Left lung (tissue), 10 donors: ENCODE measurements around the gene HDAC6. TPM values are rescaled to one million over a fixed set of nuclear protein-coding genes. Genes with fewer than 3 reads are reported as not detected.

Source experiments
- ATAC-seq: fragments of 200-7000 bp; cut with Tn5 transposase; one replicate; pipeline ENCODE4 v1.9.1; 2020; ENCODE audit warnings: moderate library complexity
- DNase-seq, 4 donors: peaks; one replicate each; pipeline ENCODE4 v3.0.0-alpha.2; 2013 to 2020
- H3K27ac ChIP-seq, 2 donors: fragments of 200-600 bp; sonication (generic) in 1 of 2; one replicate each; pipeline versions ENCODE4 v1.5.0 to v1.8.0; 2020 to 2021
- H3K27me3 ChIP-seq, 2 donors: fragments of 200-600 bp; sonication (generic) in 1 of 2; one replicate each; pipeline versions ENCODE4 v1.5.0 to v1.8.0; 2020 to 2021
- H3K36me3 ChIP-seq, 2 donors: fragments of 200-600 bp; sonication (generic) in 1 of 2; one replicate each; pipeline versions ENCODE4 v1.5.0 to v1.8.0; 2020 to 2021
- H3K4me1 ChIP-seq, 2 donors: fragments of 200-600 bp; one replicate each; pipeline ENCODE4 v1.8.0; 2021
- H3K4me3 ChIP-seq, 2 donors: fragments of 200-600 bp; sonication (generic) in 1 of 2; one replicate each; pipeline versions ENCODE4 v1.5.0 to v1.8.0; 2020 to 2021; ENCODE audit warnings: mild to moderate bottlenecking in 1 of 2
- H3K9me3 ChIP-seq, 2 donors: fragments of 200-600 bp; sonication (generic) in 1 of 2; one replicate each; pipeline versions ENCODE4 v1.5.0 to v1.8.0; 2020 to 2021
- CTCF ChIP-seq, 2 donors: fragments of 200-600 bp; sonication (generic) in 1 of 2; IDR thresholded peaks; one replicate each; pipeline versions ENCODE4 v1.5.0 to v1.8.0; 2021; ENCODE audit warnings: antibody characterized with exemption in 2 of 2
- intact Hi-C, 2 donors: fragments of 100-400 bp; cut with DNase I; formaldehyde crosslinking; loops; one replicate each; pipeline versions ENCODE4 v1.11.2 to v1.14.2; 2022
- polyA plus RNA-seq, 6 donors: library from polyadenylated mRNA; unstranded; fragments of 120-200 nt; gene quantifications; one replicate each; pipeline ENCODE4 v1.2.1, GENCODE V29; 2013; ENCODE audit not compliant: insufficient read length in 6 of 6
- total RNA-seq, 2 donors: library from RNA; stranded (reverse); fragmentation: NEBNext Ultra II Directional; extraction: Animal tissue kit (Norgen Biotek cat#: 25700); gene quantifications; one replicate each; pipeline ENCODE4 v1.2.1, GENCODE V29; 2021
- donor health status: DM: no; HTN: yes; CAD: no.
- donor health status: DM: no; HTN: no; CAD: no.

The HDAC6 gene
- total and polyA plus RNA-seq, 8 donors, result 76.7 to 199 (median 161) TPM

GRCh38 chrX:48829016-48829735, 27.3 kb downstream of the HDAC6 start:
- DNase-seq (no peak), ATAC-seq (no peak)
- H3K4me3 ChIP-seq, result no peak overlapping the region
- H3K27me3 ChIP-seq, result peaks cover 4 to 59% of the 10 kb centered on the region in 2 donors
- H3K36me3 ChIP-seq, result peaks cover 0 to 9% of the 10 kb centered on the region in 2 donors
- H3K27ac ChIP-seq, result no peak overlapping the region
- no peaks in the 10 kb centered on the region for H3K9me3 ChIP-seq
- intact Hi-C loops, result no loop called here
- no peaks in the 10 kb centered on the region for H3K4me1 ChIP-seq
- TF ChIP-seq CTCF (IDR thresholded peaks at IDR 0.05), result no peak

DNA sequence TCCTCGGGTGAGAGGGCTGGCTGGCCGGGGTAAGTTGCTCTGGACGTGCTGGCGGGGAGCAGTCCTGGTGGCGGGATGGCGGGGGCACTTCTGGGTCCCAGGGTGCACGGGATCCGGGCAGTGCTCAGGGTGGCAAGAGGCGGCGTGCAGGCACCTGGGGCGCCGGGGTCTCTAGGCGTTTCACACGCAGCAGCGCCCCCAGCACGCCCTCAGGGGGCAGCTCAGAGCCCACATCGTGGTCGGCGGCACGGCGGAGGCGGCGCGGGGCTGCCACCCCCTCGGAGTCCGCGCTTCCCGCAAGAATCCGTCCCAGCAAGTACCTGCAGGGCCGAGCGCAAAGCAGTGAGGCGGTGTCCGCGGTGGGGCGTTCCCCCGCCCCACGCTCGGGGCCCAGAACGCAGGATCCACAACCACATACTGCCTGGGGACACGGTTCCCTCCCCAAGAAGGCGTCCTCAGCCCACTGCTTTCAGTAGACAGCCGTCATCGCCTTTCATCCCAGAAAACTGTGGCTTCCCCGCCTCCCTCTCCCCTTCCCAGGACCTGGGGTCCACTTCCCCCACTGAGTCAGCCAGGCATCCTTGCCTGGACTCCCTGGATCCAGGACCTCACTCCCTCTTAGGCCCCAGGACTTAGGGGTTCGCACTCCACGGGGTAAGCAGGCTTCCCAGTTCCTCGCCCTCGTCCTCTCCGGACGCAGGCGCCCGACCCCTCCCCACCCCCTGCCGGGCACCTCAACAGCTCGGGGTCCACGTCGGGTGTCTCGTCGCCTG, 29.5 kb downstream of the HDAC6 start:
- Histone ChIP-seq H3K4me3 (no peak overlapping the region), H3K27me3 (peaks cover 8 to 72% of the 10 kb centered on the region in 2 donors), H3K4me1 (peaks cover 0 to 4% of the 10 kb centered on the region in 2 donors), H3K36me3 (no peaks in the 10 kb centered on the region), H3K9me3 (no peaks in the 10 kb centered on the region), H3K27ac (no peak overlapping the region)
- ATAC-seq, result no peak
- intact Hi-C loops, result no loop called here
- no peak for TF ChIP-seq CTCF (IDR thresholded peaks at IDR 0.05)
- no peak for DNase-seq

DNA sequence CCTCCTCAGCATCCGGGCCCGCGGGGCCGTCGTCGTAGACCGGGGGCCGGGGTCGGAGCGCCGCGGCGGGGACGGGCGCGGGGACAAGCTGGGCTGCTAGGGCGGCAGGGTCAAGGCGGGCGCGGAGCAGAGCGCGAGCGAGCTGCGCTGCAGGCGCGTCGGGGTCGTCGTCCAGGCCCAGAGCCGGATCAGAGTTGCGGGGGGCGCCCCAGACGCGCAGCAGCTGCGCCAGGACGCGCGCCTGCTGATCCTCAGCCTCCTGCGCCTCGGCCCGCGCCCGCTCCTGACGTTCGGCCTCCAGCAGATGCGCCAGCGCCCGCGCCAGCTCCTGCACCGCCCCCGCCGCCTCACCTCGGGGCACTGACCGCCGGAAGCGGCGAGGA, 30.0 kb downstream of the HDAC6 start:
- no peak overlapping the region for H3K27ac ChIP-seq
- H3K9me3 ChIP-seq, result no peaks in the 10 kb centered on the region
- peaks cover 0 to 4% of the 10 kb centered on the region in 2 donors for H3K4me1 ChIP-seq
- no peak for ATAC-seq
- H3K36me3 ChIP-seq, result no peaks in the 10 kb centered on the region
- DNase-seq, result no peak
- peaks cover 8 to 72% of the 10 kb centered on the region in 2 donors for H3K27me3 ChIP-seq
- no peak overlapping the region for H3K4me3 ChIP-seq
- intact Hi-C loops, result no loop called here
- TF ChIP-seq CTCF (IDR thresholded peaks at IDR 0.05), result no peak

GRCh38 chrX:48833542-48834138, 31.8 kb downstream of the HDAC6 start:
- Histone ChIP-seq H3K36me3 (no peaks in the 10 kb centered on the region), H3K4me1 (peaks cover 0 to 4% of the 10 kb centered on the region in 2 donors), H3K9me3 (no peaks in the 10 kb centered on the region), H3K27ac (no peak overlapping the region), H3K4me3 (no peak overlapping the region), H3K27me3 (peaks cover 8 to 70% of the 10 kb centered on the region in 2 donors)
- no peak for ATAC-seq
- no peak for DNase-seq
- no peak for TF ChIP-seq CTCF (IDR thresholded peaks at IDR 0.05)
- intact Hi-C loops, result no loop called here

GRCh38 chrX:48834383-48834709, 32.5 kb downstream of the HDAC6 start:
- Histone ChIP-seq H3K4me1 (peaks cover 0 to 4% of the 10 kb centered on the region in 2 donors), H3K36me3 (no peaks in the 10 kb centered on the region), H3K4me3 (no peak overlapping the region), H3K9me3 (no peaks in the 10 kb centered on the region), H3K27me3 (peaks cover 8 to 70% of the 10 kb centered on the region in 2 donors), H3K27ac (no peak overlapping the region)
- ATAC-seq, result no peak
- no peak for TF ChIP-seq CTCF (IDR thresholded peaks at IDR 0.05)
- no peak for DNase-seq
- intact Hi-C loops, result no loop called here
